Peyer's patch (tissue), 4 donors: Measurements from ENCODE around the gene BTBD6.

ENCODE experiments used
- CTCF ChIP-seq, 6 experiments: fragments of 450-650 bp in 4 of 6; fragments of 200-600 bp in 2 of 6; sonication (generic) in 1 of 6; IDR thresholded peaks; one replicate each; pipeline ENCODE4 v1.5.1; 2017 to 2019; ENCODE audit warnings: antibody characterized with exemption in 6 of 6, mild to moderate bottlenecking in 3 of 6, moderate library complexity in 1 of 6
- POLR2A ChIP-seq, 2 donors: fragments of 450-650 bp; IDR thresholded peaks; one replicate each; pipeline ENCODE4 v1.5.1; 2017; ENCODE audit warnings: antibody characterized with exemption in 2 of 2, mild to moderate bottlenecking in 2 of 2, moderate library complexity in 2 of 2

GRCh38 chr14:105279642-105280361, 31.5 kb downstream of the BTBD6 start:
- no peak for TF ChIP-seq POLR2A (IDR thresholded peaks at IDR 0.05)
- no peak for TF ChIP-seq CTCF (IDR thresholded peaks at IDR 0.05)
